ENCODE measurements around the gene GAPVD1. TPM values are rescaled to one million over a fixed set of nuclear protein-coding genes. Genes with fewer than 3 reads are reported as not detected.

Gene GAPVD1
- total RNA-seq, 1 experiment from 2014 or later: 33.3 TPM

DNA sequence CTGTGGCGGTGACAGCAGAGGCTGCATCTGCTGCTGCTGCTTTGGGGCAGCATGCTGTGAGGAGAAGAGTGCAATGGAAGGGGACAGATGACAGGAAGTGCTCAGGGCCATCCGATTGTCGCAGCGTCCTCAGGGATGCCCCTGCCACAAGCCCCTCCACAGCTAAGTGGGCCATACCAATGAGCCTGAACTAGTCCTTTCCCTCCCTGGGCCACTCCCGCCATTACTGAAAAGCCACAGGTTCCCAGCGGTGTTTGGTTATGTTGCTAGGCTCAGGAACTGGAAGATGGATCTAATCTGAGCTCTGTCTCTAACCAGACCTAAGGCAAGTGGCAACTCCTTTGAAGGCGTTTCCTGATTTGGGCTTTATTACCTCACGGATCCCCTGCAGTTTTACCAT is 109.2 kb downstream of the GAPVD1 start:
- no peaks in the 10 kb centered on the region for H3K9me3 Mint-ChIP-seq
- DNase-seq (ENCODE audit: low spot score) (no peak), ATAC-seq (no peak)
- peaks cover 4% of the 10 kb centered on the region; the same call in 1 of the 2 replicates for H3K27me3 Mint-ChIP-seq (ENCODE audit: low read depth)
- peak overlapping the region; percentile 48; the same call in 1 of the 2 replicates for H3K27ac Mint-ChIP-seq
- H3K4me3 Mint-ChIP-seq: no peak overlapping the region
- no peak for TF ChIP-seq FOXK1 (CRISPR knock-in tag; IDR thresholded peaks at IDR 0.05)
- no peak for TF ChIP-seq EMX1 (CRISPR knock-in tag; IDR thresholded peaks at IDR 0.05)
- TF ChIP-seq ZSCAN18 (CRISPR knock-in tag; IDR thresholded peaks at IDR 0.05): no peak
- TF ChIP-seq FOXP4 (CRISPR knock-in tag; IDR thresholded peaks at IDR 0.05): no peak
- CTCF ChIA-PET: interaction anchor here (0.6 to 3.7 kb wide), 4 partner anchors 9 to 1085 kb away, joined by 3 to 21 read pairs (median 10); no protein-coding TSS in a partner anchor
- POLR2A ChIA-PET: no interaction called here
- peaks cover 23% of the 10 kb centered on the region for H3K4me1 Mint-ChIP-seq
- no peaks in the 10 kb centered on the region for H3K36me3 Mint-ChIP-seq

DNA sequence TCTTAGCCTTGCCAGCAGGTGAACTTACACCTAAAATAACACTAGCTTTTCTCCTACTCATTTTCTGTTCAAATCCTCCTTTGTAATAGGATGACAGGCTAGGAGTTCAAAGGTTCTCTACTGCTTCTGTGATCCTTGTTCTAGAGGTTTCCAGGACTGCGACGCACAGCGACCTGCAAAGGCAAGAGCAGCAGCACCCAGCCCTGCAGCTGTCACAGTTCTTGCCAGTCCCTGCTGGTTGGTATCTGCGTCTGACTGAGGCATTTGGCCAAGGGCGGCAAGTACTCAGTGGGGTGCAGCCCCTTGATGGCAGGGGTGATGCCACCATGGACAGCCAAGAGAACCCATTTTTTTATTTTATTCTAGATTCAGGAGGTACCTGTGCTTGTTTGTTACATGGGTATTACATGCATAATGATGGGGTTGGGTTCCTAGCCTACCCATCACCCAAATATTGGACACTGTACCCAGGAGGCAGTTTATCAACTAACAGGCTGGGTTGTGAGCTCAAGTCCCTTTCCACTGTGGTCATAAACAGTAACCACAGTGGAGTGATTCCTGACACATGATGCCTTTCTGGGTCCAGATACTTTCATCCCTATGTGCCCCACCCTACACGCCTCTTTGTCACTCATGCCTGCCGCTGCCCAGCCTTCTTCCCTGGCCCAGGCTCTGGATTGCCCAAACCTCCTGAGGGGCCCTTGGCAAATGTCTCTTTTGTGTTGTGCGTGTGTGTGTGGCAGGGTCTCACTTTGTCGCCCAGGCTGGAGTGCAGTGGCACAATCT is 111.0 kb downstream of the GAPVD1 start:
- POLR2A ChIA-PET: interaction anchor here (0.9 kb wide), 1 partner anchor 29 kb away, joined by 3 read pairs; no protein-coding TSS in a partner anchor
- DNase-seq (ENCODE audit: low spot score) (no peak), ATAC-seq (no peak)
- Mint-ChIP-seq H3K27me3 (ENCODE audit: low read depth) (peaks cover 4% of the 10 kb centered on the region; the same call in 1 of the 2 replicates), H3K9me3 (no peaks in the 10 kb centered on the region), H3K27ac (no peak overlapping the region), H3K4me1 (peaks cover 16% of the 10 kb centered on the region), H3K4me3 (no peak overlapping the region), H3K36me3 (no peaks in the 10 kb centered on the region)
- CTCF ChIA-PET: interaction anchor here (0.9 to 3.4 kb wide), 4 partner anchors 11 to 601 kb away, joined by 3 to 17 read pairs (median 4); partner anchors contain the start of gene GAPVD1
- no peak for TF ChIP-seq SMAD4 (CRISPR knock-in tag; IDR thresholded peaks at IDR 0.05)
- TF ChIP-seq, protein P1, sequence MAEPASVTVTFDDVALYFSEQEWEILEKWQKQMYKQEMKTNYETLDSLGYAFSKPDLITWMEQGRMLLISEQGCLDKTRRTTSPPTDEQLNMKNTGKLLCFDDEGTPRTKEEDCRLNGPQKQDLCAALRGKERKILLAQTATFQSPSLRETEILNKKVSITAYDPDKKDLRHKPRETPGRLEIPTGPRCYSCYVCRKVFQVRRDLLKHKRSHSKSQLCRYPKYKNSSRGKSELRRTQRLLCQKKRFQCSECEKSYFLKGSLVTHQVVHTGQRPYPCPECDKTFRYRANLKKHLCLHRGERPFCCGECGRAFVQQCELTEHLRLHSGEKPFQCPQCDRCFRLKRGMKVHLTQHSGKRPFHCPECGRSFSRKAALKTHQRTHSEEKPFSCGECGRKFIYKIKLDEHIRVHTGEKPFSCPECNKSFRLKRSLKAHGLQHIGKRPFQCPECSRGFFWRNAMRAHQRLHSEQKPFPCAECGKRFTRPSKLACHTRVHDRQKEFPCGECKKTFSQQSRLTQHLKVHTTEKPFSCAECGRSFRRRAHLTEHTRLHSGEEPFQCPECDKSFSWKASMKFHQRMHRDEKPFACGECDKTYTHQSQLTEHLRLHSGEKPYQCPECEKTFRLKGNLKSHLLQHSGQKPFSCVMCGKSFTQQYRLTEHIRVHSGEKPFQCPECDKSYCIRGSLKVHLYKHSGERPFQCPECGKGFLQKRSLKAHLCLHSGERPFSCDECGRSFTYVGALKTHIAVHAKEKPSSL (CRISPR knock-in tag; conservative IDR thresholded peaks at IDR 0.05): no peak
- TF ChIP-seq, protein P2, sequence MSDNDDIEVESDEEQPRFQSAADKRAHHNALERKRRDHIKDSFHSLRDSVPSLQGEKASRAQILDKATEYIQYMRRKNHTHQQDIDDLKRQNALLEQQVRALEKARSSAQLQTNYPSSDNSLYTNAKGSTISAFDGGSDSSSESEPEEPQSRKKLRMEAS (CRISPR knock-in tag; IDR thresholded peaks at IDR 0.05): no peak
- TF ChIP-seq CTCF (IDR thresholded peaks at IDR 0.05): no peak
- TF ChIP-seq MYBL2 (CRISPR knock-in tag; IDR thresholded peaks at IDR 0.05): no peak
- TF ChIP-seq NR2C2 (CRISPR knock-in tag; IDR thresholded peaks at IDR 0.05): no peak
- TF ChIP-seq USF2 (CRISPR knock-in tag; IDR thresholded peaks at IDR 0.05): no peak
- TF ChIP-seq SOX15 (CRISPR knock-in tag; IDR thresholded peaks at IDR 0.05): no peak
- TF ChIP-seq ZNF232 (CRISPR knock-in tag; IDR thresholded peaks at IDR 0.05): no peak
- TF ChIP-seq, protein P3, sequence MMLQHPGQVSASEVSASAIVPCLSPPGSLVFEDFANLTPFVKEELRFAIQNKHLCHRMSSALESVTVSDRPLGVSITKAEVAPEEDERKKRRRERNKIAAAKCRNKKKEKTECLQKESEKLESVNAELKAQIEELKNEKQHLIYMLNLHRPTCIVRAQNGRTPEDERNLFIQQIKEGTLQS (CRISPR knock-in tag; conservative IDR thresholded peaks at IDR 0.05): no peak
- no peak for TF ChIP-seq RORB (CRISPR knock-in tag; IDR thresholded peaks at IDR 0.05)
- TF ChIP-seq NFATC4 (CRISPR knock-in tag; IDR thresholded peaks at IDR 0.05): no peak
- TF ChIP-seq CREM (CRISPR knock-in tag; IDR thresholded peaks at IDR 0.05): no peak
- no peak for TF ChIP-seq GRHL2 (CRISPR knock-in tag; IDR thresholded peaks at IDR 0.05; ENCODE audit: insufficient replicate concordance, severe bottlenecking)
- no peak for TF ChIP-seq ZBTB21 (CRISPR knock-in tag; IDR thresholded peaks at IDR 0.05; ENCODE audit: borderline replicate concordance)
